ENCODE results near the gene CNGA1.

GRCh38 chr4:48042979-48043461 is 26.5 kb upstream of the CNGA1 start:
- TF ChIP-seq CTCF (IDR thresholded peaks at IDR 0.05; ENCODE audit: insufficient read depth, low read length, poor library complexity, severe bottlenecking) (no peak), EZH2phosphoT487 (conservative IDR thresholded peaks at IDR 0.05; ENCODE audit: low read length) (no peak)
